NCI-H2227 treated with DMSO at 0.1 percent for 48 hours (cell line): ENCODE measurements around the gene DPYSL3.

ENCODE experiments used
- DNase-seq: peaks from one replicate; lab custom pipeline; 2025; lab: John Stamatoyannopoulos, UW

DPYSL3 gene

DNA sequence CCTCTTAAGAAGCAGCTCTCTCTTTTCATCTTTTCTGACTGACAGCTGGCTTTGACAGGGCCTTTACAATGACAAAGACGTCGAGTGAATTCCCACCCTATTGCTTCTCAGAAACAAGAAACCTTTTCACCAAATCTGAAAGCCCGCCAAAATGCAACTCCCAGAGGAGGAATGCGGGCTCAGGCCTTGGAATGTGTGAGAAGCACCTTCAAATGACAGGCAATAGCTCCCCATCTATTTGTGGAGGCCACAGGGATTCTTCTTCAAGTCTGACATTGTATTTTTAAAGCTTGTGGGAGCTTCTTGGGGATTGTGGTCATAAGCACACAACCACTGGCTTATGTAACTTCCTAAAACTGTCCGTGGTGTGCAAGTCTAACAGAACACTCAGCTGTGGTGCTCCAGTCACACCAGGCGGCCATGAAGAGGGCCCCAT lies 72.7 kb downstream of the DPYSL3 start:
- no peak for DNase-seq

DNA sequence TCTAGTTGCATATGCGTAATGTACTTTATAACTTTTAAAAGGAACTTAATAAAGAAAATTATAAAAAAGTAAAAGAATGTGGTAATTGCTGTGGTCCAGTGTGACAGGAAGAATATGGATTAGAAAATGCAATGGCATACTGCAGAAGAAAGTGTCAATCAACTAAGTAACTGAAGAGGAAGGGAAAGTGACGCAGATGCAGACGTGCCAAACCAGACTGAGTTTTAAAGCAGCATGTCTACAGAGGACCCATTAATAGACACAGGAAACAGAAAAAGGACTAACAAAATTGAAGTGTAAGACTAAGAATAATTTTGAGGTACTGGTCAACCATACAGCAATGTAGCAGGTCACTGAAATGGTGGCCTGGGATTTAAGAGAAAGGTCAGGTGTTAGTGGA lies 73.3 kb downstream of the DPYSL3 start:
- DNase-seq: no peak

DNA sequence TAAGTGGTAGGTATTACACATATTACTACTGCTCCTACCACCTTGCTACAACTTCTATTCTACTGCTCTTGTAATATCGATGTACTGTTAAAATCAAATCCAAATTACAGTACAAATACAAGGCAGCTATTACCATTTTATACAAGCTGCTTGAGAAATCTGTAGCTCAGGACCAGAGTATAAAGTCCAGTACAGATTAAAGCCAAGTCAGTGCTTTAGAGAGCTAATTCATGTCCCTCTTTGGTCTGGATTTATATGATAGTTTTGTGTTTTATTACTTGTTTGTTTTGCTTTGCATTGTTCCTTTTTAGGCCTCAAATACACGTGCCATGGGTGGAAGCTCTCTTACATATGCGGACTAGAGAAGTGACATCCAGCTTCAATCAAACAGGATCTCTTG lies 75.8 kb downstream of the DPYSL3 start:
- no peak for DNase-seq

DNA sequence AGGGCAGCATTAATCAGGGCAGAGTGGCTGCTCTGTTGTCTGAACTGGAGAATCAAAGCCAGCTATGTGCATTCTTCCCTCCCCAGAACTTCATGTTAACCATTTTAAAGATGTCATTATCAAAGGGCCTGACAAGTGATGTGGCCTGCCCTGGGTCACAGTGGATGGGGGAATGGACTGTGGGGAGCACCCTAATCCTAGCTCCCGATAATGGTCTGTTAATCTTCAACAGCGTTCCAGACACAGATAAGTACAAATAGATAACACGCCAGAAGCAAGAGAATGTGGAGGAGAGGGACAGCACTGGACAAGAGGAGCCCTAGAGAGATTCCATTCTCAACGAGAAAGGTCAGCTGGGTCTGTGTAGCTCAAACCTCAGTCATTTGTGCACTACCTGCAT lies 77.5 kb downstream of the DPYSL3 start:
- no peak for DNase-seq

DNA sequence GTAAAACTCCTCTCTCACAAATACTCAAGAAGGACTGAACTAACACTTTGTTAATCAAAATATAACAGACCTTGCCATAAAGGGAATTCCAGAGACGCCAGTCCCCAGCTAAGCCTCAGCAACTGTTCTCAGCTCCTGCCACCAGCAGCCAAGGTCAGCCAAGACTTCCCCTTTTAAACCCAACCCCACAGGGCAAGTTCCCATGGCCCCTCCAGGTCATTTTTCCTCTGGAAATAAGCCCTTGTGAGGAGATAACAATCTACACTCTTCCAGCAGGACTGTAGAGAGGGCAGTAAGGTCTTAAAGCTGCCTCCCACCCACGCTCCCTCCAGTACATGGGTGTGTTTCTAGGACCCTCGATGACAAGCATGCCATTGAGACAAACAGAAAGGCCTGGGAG lies 78.3 kb downstream of the DPYSL3 start:
- no peak for DNase-seq

DNA sequence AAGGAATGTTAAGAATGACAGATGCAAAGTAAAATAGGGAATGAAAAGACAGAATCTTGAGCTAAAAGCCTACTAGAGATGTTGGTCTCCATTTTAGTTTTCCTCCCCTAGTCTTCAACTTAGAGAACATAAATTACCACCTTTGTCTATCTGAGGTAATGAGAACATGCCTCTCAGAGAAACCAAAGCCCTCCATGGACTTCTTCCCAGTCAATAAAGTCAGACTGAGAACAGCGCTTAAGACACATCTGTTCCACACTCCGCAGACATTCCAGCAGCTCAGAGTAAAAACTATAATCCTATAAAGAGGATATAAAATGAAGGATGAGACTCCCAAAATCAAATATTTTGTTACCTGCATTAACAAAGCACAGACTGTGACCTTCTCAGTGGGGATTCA lies 79.2 kb downstream of the DPYSL3 start:
- DNase-seq: no peak

DNA sequence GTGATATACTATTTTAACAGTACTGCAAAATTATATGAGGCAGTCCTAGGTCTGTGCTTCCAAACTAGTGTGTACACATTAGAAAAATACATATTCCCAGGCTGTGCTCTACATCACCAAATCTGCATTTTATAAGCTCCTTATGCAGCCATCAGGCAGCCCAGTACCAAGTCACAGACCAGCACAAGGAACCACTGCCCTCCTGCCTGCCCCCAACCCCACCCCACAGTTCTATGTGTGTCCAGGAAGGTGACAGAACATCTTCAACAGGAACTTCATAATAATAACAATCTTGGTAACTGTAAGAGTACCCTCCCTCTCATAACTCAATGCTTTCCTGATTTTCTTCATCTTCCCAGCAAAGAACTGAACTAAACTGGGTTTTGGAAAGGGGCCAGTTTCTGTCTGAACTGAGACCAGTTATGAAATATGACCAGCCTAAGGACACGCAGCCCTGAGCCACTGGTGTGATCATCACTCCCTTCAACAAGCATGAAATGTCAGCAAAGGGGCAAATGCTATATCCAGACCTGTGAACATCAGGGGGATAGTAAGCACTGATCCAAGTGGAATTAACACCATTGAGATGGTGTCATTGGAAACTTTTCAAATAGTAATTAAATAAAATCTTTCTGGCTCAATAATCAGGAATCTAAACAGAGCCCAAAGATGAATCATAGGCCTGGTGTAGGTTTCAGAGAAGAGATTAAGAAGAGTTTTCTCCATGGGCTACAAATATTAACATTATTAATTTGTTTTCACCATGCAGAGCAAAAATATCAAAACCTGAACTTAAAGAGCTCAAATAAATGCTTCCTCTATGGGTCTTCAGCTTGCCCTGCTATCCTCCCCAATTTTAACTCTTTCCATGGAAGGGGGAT lies 82.1 kb downstream of the DPYSL3 start:
- no peak for DNase-seq

DNA sequence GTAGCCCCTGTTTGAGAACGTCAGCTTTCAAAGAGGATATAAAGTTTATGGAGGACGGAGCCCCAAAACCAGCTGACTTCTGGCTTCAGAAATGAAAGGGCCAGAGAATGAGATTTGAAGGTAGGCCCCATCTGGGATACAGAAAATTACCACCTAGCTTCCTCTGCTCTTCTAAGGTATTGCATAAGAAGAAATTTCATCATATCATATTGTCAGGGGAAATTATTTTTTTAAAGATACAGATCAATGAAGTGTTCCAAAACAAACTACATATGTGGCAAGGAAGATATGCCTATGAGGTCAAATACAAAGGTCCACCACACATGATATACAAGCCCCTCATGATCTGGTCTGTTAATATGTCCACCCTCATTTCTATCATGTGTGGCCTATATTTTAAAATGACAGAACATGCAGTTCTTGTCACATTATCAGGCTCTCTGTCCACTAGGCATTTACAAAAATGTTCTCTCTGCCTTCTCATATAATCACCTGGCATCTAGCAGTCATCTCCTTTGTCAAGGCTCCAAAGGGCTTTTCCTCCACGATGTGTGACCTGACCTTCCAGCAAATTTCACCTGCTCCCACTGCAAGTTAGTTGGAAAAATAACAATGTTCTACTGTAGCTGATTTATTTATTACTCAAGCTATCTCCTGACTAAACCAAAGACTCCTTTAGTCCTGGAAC lies 83.1 kb downstream of the DPYSL3 start:
- DNase-seq: no peak

DNA sequence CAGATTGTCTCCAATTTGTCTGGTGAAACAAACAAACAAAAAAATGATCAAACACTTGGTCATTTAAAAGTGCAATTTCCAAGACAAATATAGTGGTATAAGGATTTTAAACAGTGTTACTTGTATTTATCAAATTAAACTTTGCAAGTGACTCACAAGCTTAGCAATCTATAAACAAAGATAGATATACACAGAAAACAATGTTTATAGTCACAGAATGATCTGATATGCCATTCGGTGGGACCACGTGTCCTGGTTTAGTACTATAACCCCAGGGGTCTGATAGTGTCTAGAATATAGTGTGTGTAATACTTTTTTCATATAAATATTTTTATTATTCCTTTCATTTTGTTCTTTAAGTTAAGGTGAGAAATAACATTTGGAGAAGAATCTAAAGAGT lies 91.3 kb downstream of the DPYSL3 start:
- no peak for DNase-seq

DNA sequence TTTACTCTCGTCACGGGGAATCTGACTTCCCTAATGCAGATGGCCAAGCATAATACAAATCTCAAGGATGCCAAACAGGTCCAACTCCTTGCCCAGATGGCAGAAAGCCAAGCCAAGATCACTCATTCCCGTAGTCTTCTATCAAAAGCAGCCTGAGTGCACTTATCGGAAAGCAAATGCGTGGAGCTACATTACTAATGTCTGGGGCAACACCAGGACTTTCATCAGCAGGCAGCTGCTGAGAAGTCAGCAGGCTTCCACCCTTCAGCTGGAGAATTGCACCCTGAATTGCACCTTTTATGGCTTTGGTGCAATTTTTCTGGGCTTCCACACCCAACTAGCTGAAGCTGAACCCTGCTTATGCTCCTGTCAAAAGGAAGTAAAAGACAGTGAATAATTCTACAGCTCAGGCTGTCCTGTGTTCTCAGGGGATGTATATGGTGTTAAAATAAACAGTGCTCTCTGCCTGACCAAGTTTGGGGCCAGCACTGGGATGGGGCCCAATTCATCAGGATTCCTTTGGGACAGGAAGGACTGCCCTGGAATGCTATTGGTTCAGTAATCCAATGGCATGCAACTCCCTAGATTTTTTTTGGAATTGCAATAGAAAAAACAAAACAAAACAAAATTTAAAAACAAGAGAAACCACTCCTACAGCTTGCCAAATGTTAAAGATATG lies 92.6 kb downstream of the DPYSL3 start:
- DNase-seq: no peak

DNA sequence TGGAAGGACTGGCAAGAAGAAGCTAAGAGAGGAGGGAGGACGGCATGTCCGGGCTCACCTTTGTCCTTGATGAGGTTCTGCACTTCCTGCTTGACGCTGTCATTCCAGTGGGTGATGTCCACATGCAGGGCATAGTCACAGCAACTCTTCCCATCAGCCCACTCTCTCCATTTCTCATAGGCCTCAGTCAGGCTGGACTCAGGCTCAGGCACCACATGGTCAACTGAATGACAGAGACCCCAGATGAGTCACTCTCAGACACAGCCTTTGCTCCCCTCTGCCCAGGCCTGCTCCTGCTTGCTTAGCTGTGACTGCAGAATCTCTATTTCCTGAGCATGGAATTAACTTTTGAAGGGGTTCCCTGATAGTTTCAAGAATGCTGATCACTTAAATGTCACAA lies 94.2 kb downstream of the DPYSL3 start:
- no peak for DNase-seq

DNA sequence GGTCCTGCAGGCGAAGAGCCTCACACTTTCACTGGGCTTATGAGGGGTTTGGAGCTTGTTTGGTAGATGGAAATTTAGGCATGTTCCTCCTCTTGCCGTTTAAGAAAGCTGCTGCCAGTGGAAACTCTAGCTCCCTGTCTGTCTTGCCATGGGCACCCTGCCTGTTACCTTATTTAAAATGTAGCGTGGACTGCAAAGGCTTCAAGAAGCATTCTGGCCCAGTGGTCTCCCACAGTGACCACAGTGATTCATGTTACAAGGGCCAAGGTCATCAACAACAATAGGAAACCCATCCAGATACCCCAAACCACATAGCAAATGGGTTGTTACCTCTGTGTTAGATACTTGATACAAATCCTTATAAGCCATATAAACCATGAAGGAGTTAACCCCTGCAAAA lies 96.6 kb downstream of the DPYSL3 start:
- no peak for DNase-seq

DNA sequence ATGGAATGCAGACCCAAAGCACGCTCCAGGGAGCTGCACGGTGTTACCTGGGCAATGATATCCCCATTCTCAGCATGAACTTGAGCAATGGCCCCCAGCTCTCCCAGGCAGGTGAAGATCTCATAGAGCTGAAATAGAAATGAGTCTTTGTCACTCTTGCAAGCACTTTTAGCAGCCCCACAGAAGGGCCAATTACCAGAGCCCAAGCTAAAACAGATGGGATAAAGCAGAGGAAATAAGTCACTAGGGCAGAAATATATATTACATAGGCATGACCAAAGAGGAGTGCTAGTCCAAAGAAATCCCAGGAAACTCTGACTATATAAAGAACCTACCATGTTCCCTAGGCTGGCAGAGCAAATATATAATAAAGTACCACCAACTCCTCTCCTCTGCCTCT lies 97.3 kb downstream of the DPYSL3 start:
- DNase-seq: no peak

DNA sequence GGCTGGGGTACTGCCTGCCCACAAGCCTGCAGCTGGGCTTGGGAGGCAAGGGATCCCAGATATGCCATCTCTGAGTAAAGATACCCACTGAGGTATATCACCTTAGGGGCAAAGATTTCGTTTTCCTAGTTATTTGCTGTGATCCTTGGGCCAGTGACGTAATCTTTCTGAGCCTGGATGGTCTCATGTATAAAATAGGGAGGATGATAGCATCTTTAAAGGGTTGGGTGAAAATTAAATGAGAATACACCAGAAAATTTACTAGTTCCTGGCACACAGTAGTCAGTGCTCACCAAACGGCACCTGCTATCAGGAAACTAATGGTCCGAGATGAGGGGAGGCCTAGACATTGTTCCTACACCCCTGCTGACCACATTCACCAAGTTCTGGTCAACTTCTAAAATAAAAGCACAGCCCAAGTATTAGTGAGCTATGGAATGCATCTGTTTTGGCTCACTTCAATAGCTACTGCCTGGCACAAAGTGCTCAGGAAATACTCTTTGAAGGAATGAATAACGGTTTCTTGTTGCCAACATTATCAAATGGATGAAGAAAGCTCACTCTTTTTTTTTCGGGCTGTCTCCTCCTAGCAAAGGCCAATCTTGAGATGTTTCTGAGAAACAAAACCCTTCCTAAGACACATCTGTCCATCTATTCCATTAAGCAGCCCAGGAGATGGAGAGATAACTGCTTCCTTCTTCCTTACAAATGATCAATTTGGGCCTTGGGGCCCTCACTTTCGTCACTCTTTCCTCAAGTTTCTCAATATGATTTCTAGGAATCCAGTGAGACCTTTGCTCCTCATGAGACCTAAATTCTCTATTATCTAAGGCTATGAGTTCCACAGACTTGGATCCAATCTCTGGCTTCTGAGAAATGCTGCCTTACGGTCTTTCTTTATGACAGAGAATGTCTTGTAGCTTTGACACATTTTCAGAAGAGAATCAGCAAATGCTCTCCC lies 98.2 kb downstream of the DPYSL3 start:
- DNase-seq: no peak

DNA sequence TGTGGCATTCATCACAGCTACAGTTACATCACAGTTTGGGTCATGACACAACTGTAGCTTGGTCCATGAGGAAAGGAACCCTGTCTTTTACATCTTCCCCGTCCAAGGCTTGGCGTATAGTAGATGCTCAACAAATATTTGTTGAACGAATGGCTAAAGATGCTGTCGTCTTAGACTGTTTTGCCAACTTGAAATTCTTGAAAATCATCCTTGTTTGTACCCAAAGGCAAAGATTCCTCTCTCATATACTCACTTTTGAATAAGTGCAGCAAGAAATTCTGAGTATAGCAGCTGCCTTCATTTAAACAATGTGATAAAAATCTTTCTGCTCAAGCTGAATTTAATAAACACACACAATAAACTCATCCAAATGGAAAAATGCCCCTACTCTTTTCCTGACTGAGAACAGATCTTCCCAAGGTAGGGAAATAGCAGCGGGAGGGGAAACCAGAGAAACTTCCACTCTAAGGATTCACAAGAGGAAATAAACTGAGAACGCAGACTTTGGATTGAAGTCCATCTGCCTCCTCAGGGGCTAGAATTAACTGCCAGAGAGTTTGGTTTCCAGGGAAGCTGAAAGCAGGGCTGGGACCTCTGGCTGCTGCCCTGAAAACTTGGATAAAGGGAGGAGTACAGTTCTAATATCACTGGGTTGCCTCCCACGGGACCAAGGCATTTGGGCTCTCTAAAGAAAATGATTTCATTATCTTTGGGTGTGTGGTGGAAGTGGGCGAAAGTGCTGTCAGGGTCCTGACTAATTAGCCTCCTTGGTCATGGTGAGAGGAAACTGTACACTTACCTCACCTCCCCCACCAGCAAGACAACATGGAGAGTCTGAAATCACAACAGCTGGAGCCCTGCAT lies 99.1 kb downstream of the DPYSL3 start:
- DNase-seq: no peak

DNA sequence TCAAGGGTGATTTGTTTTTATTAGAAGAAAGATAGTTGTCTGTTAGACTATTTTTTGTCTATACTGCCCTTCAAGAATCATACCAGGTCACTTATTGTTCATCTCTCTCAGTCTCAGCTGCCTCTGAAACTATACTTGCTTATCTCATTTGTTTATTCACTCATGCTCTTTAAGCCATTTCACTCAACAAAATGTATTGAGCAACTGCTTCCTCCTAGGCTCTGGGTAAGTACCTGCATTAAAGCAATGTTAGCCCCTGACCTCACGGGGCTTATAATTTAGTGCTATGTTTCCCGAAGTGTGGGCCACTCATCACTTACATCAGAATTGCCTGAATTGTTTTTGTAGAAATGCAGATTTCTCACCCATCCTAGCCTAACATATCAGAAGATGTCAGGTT lies 100.9 kb downstream of the DPYSL3 start:
- no peak for DNase-seq

DNA sequence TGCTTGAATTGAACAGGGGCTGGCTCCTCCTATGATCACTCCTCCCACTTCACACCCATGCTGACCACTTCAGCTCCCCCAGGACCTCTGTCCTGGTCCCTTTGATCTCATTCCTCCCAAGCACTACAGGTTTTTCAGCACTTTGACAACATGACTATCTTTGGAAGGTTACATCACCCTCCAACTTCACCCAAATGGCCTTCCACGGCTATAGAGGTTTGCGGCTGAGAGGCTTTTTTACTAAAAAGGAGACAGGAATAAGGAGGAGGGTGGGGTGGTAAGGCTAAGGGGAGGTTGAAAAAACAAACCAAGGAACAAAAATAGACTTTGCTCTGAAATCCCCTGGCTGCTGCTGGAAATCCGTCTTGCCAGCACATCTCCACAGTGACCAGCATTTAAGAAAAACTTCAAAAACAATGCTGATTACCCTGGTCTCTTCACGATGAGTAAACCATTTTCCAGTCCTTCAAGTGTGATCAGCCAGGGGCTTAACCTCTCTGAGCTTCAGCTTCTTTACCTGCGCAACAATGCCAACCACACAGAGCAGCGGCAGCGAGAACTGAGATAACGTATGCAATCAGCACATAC lies 102.7 kb downstream of the DPYSL3 start:
- DNase-seq: no peak

DNA sequence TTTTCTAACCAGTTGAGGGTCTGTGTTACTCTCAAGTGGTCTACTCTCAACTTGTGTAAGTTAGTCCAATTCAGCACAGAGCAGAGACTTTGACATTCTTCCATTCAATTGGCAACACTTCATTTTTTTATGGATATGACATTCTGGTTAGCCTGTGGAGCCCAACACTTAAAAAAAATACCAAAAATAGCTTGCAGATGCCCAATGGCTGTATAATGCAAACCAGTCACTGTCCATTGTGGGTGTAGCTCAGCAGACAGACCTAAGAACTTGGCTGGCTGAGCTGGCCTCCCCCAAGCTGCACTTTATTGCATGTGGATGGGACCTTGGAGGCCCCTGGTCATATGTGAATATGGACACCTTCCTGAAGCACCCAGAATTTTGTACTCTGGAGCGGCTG lies 103.2 kb downstream of the DPYSL3 start:
- DNase-seq: no peak

DNA sequence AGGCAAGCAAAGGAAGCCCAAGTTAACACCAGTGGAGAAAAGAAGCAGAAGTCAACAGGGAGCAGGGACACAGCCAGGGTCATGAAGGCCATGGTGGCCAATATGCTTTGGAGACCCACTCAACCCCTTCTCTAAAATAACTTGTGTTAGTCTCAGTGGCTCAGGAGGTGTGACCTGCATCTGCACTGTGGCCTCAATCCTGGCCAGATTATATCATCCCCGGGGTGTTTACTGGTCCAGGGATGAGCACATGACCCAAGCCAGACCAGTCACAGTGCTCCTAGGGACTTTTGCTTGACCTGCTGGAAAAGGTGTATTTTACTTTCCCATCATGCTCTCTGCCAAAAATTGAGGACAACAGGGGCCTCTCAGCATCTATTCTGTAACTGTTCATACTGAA lies 105.2 kb downstream of the DPYSL3 start:
- no peak for DNase-seq
